HepG2 (cell line): Measurements from ENCODE around the gene PARP2. TPM values are rescaled to one million over a fixed set of nuclear protein-coding genes. Genes with fewer than 3 reads are reported as not detected.

ENCODE experiments used
- DDIT3 ChIP-seq: sonication (generic); formaldehyde crosslinking; IDR thresholded peaks from 2 replicates; pipeline ENCODE4 v1.4.0; 2020; ENCODE audit warnings: mild to moderate bottlenecking, missing genetic modification reagents
- FOXJ3 ChIP-seq: sonication (generic); formaldehyde crosslinking; IDR thresholded peaks from 2 replicates; pipeline ENCODE4 v1.4.0; 2020; ENCODE audit warnings: missing genetic modification reagents, mild to moderate bottlenecking, borderline replicate concordance
- HNF4A ChIP-seq: sonication (generic); formaldehyde crosslinking; IDR thresholded peaks from 2 replicates; pipeline ENCODE4 v1.4.0; 2020; ENCODE audit warnings: missing genetic modification reagents
- NCOR1 ChIP-seq: fragments of 200-600 bp; sonication (generic); IDR thresholded peaks from 2 replicates; pipeline ENCODE4 v1.7.0; 2017; ENCODE audit warnings: antibody characterized with exemption, low read length, borderline replicate concordance
- PAXIP1 ChIP-seq: sonication (generic); formaldehyde crosslinking; conservative IDR thresholded peaks from 2 replicates; pipeline ENCODE4 v1.4.0; 2020; ENCODE audit warnings: mild to moderate bottlenecking, missing genetic modification reagents, moderate library complexity
- SNAPC4 ChIP-seq: sonication (generic); formaldehyde crosslinking; IDR thresholded peaks from 2 replicates; pipeline ENCODE4 v1.4.0; 2020; ENCODE audit warnings: mild to moderate bottlenecking, missing genetic modification reagents
- TARDBP ChIP-seq: sonication (generic); formaldehyde crosslinking; IDR thresholded peaks from 2 replicates; pipeline ENCODE4 v1.8.0; 2022; ENCODE audit warnings: mild to moderate bottlenecking, missing genetic modification reagents
- ZNF136 ChIP-seq: sonication (generic); formaldehyde crosslinking; IDR thresholded peaks from 2 replicates; pipeline ENCODE4 v1.8.1; 2022; ENCODE audit warnings: low read depth, mild to moderate bottlenecking, moderate library complexity, missing genetic modification reagents
- ZSCAN25 ChIP-seq: sonication (generic); formaldehyde crosslinking; IDR thresholded peaks from 2 replicates; pipeline ENCODE4 v1.8.0; 2022; ENCODE audit warnings: mild to moderate bottlenecking, missing genetic modification reagents
- polyA plus RNA-seq, 8 experiments: library from polyadenylated mRNA; depleted of rRNA in 3 of 8; stranded (reverse) in 7 of 8; unstranded in 1 of 8; fragments of >200 nt; fragmentation: Illumina TruSeq in 4 of 8; extraction: Trizol in 4 of 8; gene quantifications; 2 replicates each; pipeline versions ENCODE4 v1.2.1 to v1.2.3, GENCODE V29; 2011 to 2016; ENCODE audit warnings: low read depth in 4 of 8, missing spikeins in 1 of 8, mixed read lengths in 1 of 8; ENCODE audit not compliant: insufficient read depth in 1 of 8
- total RNA-seq, 5 experiments: library from RNA; depleted of rRNA; stranded (reverse); fragments of >200 nt; fragmentation: Illumina TruSeq; extraction: Trizol; gene quantifications; 2 replicates each; pipeline ENCODE4 v1.2.3, GENCODE V29; 2016; ENCODE audit warnings: low read depth in 1 of 5

PARP2 gene
- total and polyA plus RNA-seq, 2 of the 13 experiments (the other 11 are each of a cell fraction or from before 2014, with no cell fraction given), result 37.3 to 38.4 TPM

GRCh38 chr14:20333494-20333841, 10.0 kb upstream of the PARP2 start (continued):
- TF ChIP-seq TARDBP (CRISPR knock-in tag) (0 out of 2 replicates have a peak, but pooled peaks have one; percentile 11), FOXJ3 (peak; percentile 47; the same call in 1 of the 2 replicates), SNAPC4 (CRISPR knock-in tag) (0 out of 2 replicates have a peak, but pooled peaks have one; percentile 33), PAXIP1 (CRISPR knock-in tag) (peak; percentile 86), DDIT3 (CRISPR knock-in tag) (no peak), ZSCAN25 (no peak), HNF4A (CRISPR knock-in tag) (0 out of 2 replicates have a peak, but pooled peaks have one; percentile 5), NCOR1 (0 out of 2 replicates have a peak, but pooled peaks have one; percentile 6), ZNF136 (CRISPR knock-in tag) (0 out of 2 replicates have a peak, but pooled peaks have one; percentile 5)
